HS-5 (cell line): ENCODE measurements around the gene TRPM1.

Experiments used
- DNase-seq: peaks from one replicate; pipeline ENCODE4 v3.0.0-alpha.2; 2012; ENCODE audit warnings: low read depth

The TRPM1 gene

GRCh38 chr15:31101262-31102038, at the start of gene TRPM1:
Gene TRPM1 (minus strand): TSS chr15:31101725. CDS start chr15:31081355, 20,370 bp downstream.
- DNase-seq, result no peak

- DNase-seq, result no peak
Observed at GRCh38 chr15:31150732-31151231, 49.3 kb upstream of the TRPM1 start.

GRCh38 chr15:31149987-31150386, 48.5 kb upstream of the TRPM1 start:
- DNase-seq, result no peak

DNA sequence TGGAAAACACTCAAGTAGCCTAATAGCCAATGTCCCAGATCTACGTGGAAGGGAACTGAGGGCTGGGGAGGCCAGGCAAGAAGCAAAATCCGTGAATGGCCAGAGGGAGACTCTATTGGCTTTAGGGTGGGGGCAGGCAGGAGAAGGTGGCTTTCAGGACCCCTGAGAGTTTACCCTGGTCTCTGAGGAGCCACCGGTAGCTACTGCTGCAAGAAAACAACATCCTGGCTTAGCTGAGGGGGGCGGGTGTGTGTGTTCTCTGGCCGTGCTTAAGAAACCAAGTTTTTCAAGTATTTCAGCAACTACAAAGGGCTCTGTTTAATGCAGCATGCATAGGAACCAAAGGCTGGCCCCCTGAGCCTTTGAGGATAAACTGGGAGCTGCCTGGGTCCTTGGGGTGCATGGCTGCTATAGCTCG, 47.6 kb upstream of the TRPM1 start:
- DNase-seq, result no peak

DNA sequence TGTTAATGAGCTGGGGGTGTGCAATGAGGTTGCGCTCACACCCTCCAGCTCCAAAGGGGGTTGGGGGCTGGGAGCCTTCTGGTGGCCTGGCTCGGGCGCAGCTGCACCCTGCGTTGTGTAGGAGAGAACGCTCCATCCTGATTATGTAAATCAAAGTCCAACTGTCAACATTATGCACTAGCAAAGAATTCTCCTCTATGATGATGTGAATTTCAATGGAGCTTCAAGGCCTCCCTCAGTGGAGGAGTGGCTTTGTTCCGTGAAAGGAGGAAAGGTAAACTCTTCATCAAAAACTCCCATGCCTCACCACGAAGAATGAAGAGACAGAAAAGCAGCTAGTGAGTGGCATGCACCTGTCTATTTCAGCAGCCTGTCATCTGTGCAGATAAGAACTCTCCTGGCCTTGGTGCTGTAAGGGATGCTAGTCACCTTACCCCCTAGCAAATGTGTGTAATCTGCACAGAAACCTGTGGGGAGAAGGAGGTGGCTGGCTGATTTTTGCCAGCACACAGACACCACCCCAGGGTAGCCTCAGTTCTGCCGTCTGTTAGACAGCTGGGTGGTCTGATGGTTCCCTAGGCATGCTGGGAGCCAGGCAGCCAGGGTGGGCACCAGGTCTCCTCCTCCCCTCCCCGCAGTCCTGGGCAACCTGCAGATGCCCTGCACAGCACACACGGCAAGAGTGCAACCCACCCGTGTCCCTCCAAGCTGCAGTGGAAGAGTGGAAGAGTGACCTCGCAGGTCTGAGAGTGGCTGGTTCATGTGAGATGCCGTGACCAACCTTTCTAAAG, 47.0 kb upstream of the TRPM1 start:
- no peak for DNase-seq

GRCh38 chr15:31147944-31148296, 46.4 kb upstream of the TRPM1 start:
- no peak for DNase-seq

- DNase-seq, result no peak
Observed at GRCh38 chr15:31147456-31147855, 45.9 kb upstream of the TRPM1 start.

DNA sequence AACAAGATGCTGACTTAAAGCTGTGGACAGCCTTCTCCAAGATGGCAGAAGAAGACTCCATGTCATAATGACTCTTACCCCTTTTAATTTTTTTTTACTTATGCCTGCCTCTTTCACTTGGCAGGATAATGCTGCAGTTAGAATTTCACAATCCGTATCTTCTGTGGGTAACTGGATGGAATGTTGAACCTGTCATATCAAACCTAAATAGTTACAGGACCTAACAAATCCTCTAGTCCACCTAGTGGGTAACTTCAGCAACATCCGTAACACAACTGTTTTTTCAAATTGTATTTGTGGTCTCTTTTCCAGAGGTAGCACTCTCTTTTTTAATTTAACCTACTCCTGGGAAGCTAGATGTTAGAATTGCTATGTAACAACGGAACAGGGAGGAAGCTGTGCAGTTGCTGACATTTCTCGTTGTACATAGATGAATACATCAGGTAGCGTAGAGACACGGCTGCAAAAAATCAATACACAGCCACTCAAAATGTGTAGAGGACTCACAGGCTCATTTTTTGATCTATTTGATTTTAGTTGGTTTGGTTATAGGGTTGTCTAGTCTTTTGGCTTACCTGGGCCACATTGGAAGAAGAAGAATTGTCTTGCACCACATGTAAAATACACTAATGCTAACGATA, 43.9 kb upstream of the TRPM1 start:
- peak; percentile 2 for DNase-seq

DNA sequence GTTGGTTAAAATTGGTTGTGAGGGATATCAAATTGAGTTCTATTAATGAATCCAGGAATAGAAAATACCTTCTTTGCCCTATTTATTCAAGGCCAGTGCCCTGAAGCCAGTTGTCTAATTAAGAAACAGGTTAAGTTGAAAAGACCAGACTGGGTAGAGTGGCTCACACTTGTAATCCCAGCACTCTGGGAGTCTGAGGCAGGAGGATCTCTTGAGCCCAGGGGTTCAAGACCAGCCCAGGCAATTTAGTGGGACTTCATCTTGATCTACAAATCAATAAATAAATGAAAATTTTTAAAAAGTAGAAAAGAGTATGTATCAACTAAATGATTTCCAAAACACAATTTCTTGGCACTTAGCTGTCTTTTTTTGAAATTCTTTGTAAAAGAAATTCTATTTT, 40.3 kb upstream of the TRPM1 start:
- no peak for DNase-seq

GRCh38 chr15:31136607-31137328, 35.2 kb upstream of the TRPM1 start:
- no peak for DNase-seq

GRCh38 chr15:31136016-31136415, 34.5 kb upstream of the TRPM1 start:
- no peak for DNase-seq

DNA sequence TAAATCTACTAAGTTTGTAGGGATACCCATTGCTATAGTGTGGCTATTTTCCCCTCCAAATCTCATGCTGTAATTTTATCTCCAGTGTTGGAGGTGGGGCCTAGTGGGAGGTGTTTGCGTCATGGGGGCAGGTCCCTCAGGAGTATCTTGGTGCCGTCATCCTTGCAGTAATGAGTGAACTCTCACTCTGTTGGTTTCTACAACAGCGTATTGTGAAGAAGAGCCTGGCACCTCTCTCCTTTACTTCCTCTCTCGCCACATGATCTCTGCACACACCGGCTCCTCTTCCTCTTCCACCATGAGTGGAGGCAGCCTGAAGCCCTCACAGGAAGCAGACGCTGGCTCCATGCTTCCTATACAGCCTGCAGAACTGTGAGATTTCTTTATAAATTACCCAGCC, 34.0 kb upstream of the TRPM1 start:
- no peak for DNase-seq

- DNase-seq, result no peak
Observed at GRCh38 chr15:31133890-31134289, 32.4 kb upstream of the TRPM1 start.

DNA sequence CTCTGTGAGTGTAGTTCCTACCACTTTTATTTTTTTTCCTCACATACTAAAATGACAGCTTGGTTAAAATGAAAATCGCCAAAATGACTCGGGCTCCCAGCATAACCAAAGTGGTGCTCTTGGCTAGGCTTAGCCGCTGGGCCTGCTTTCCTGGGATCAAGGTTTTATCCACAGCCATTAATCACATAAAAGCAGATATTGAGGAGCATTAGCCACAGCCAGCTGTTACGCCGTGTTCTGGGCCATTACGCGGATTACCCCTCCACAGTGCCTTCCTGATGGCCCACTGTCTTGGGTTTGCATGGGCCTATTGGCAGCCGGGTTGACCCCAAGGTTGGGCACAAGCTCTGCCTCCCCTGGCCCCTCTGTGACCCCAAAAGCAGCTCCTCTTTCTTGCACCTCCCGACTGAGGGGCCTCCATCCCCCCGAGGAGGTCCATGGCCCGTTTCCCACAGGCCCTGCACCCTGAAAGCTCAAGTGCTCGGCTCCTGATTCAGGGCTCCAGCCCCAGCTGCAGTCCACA, 30.4 kb upstream of the TRPM1 start:
- DNase-seq, result no peak

GRCh38 chr15:31130576-31131237, 29.2 kb upstream of the TRPM1 start:
- no peak for DNase-seq

DNA sequence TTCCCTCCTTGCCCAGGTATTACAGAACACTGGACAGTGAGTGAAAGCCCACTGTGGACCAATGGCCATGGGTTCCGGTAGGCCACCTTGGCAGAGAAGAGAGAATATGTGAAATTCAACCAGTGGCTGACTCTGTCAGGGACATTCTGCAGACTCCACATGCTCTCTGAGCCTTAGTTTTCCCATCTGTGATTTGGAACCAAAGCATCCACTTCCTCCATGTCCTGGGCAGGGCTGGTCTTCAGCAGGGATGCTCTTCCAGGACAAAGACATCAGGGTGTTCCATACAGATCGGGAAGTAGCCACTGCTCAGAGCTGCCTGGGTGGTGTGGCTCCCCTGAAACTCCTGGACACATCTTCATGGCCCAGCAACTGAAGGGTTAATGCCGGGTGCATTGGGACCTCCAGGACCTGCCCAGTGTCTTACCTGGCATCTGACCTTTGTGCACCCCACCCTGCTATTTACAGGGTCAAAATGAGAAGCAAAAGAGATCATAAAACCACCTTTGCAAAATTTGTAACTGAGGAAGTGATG, 28.3 kb upstream of the TRPM1 start:
- DNase-seq, result no peak

DNA sequence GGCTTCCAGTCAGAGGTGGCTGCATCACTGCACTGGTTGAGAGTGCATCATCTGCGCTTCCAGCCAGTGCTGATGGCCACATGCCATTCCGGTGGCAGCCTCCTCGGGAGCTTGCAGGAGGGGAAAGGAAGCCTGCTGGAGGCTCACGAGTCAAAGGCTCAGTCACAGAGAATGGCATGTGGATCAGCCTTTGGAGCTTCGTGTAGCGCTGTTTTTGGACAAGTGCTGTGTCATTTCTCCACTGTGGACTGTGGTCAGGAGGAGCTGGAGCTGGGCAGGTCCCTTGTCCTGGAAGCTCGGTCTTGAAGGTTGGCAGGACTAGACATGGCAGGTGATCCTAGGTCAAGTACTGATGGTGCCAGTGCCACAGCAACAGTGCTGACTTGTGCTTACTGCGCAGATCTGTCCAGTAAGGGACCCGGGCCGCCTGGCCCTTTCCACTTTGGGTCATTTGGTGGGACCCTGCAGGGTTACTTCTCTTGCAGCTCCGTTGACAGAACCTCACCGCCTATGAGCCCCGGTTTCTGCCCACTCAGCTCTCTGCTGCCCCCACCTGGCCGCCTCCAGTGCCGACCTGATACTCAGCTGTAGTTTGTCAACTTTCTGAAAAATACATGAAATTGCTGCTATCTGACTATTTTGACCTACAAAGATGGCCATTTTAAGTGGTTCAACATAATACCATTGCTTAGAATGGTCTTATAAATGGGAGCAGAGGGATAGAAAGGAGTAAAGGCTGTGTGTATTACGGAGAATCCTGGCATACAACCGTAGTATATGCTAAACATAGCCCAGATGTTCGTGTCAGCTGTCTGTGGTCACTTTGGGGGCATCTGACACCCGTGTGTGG, 27.6 kb upstream of the TRPM1 start:
- DNase-seq, result peak; percentile 16

DNA sequence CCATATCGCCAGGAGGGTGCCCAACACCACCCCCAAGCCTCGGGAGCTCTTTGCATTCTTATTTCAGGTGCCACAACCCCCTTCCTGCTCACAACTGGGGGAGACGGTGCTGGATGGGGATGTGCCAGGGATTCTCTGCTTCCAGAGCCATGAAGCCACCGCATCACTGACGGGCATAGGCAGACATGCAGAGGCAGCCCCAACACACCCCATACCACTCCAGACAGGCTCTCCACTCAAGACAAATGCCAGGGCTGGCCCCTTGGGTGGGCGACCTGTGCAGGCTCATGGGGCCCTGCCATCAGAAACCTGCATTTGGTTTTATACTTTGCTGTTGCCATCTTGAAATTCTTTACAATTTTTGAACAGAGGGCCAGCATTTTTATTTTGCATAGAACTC, 27.0 kb upstream of the TRPM1 start:
- DNase-seq, result no peak

DNA sequence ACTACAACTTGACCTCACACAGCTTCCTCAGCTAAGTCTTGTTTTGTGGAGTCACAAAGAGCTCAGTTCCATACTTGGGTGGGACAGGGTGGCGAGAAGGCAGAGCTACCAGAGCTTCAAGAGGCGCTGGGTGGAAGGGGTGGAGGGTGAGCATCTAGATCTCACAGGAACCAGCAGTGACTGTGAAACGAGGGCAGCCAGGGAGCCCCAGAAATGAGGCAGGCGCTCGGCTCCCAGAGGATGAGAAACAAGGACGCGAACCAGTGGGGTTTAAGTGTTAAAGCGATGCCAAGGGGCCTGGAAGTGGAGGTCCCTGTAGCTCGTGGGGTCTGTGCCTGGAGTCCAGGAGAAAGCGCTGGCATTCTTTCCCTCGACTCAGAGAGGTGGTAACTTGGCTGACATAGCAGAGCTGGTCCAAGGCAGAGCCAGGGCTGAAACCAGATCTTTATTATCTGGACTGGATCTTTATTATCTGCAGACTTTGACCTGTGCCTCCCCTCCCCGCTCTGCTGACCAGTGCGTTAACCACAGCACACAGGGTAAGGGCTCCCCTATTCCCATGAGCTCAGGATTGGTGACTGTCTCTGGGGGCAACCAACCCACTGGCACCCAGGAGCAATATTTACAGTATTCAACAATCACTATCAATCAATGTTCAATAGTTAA, 26.2 kb upstream of the TRPM1 start:
- no peak for DNase-seq

GRCh38 chr15:31125061-31125460, 23.5 kb upstream of the TRPM1 start:
- no peak for DNase-seq
